OCI-LY3 (cell line): ENCODE results near the gene SKA2.
"Not testable (repeated sequence)": the region's sequence is repeated elsewhere in the genome, so short reads cannot be mapped to it uniquely, and the experiment has no call there.

Experiments used
- H2AFZ ChIP-seq: fragments of 200-600, 300-600 bp; shearing (Covaris generic); 2 replicates; pipeline ENCODE4 v1.6.0; 2014; ENCODE audit warnings: antibody characterized with exemption, low read depth, low read length
- H3K27ac ChIP-seq: fragments of 200-600, 300-600 bp; sonication (generic); 2 replicates; pipeline ENCODE4 v1.5.1; 2014; ENCODE audit warnings: mild to moderate bottlenecking, low read length, moderate library complexity, mixed read lengths
- H3K27me3 ChIP-seq: fragments of 200-600, 300-600 bp; sonication (generic); 2 replicates; pipeline ENCODE4 v1.6.1; 2014; ENCODE audit warnings: low read depth, low read length, mixed read lengths
- H3K36me3 ChIP-seq: fragments of 200-600, 300-600 bp; sonication (generic); replicated peaks from 2 replicates; pipeline ENCODE3; 2014; ENCODE audit warnings: low read depth, low read length, mixed read lengths
- H3K4me1 ChIP-seq: fragments of 300-600, 200-600 bp; sonication (generic); 2 replicates; pipeline ENCODE4 v1.6.1; 2014; ENCODE audit warnings: low read length, mixed read lengths
- H3K4me2 ChIP-seq: fragments of 200-600, 300-600 bp; sonication (generic); 2 replicates; pipeline ENCODE4 v1.6.1; 2014; ENCODE audit warnings: low read length, mixed read lengths
- H3K4me3 ChIP-seq: fragments of 300-600, 200-600 bp; sonication (generic); 2 replicates; pipeline ENCODE4 v1.5.1; 2014; ENCODE audit warnings: antibody characterized with exemption, mild to moderate bottlenecking, low read length, moderate library complexity
- H3K79me2 ChIP-seq: fragments of 300-600, 200-600 bp; shearing (Covaris generic); 2 replicates; pipeline ENCODE4 v1.6.1; 2014; ENCODE audit warnings: mild to moderate bottlenecking, low read length, mixed read lengths
- H3K9ac ChIP-seq: fragments of 300-600, 200-600 bp; shearing (Covaris generic); 2 replicates; pipeline ENCODE4 v1.6.0; 2014; ENCODE audit warnings: mild to moderate bottlenecking, low read length, moderate library complexity
- H3K9me3 ChIP-seq: fragments of 200-600, 300-600 bp; shearing (Covaris generic); 2 replicates; pipeline ENCODE4 v1.6.1; 2014; ENCODE audit warnings: low read length, mixed read lengths; ENCODE audit not compliant: insufficient read depth
- H4K20me1 ChIP-seq: fragments of 200-600, 300-600 bp; sonication (generic); 2 replicates; pipeline ENCODE4 v1.6.1; 2016; ENCODE audit warnings: low read length, mixed read lengths; ENCODE audit not compliant: insufficient read depth
- EZH2phosphoT487 ChIP-seq: fragments of 200-600 bp; shearing (Covaris generic); IDR thresholded peaks from 2 replicates; pipeline ENCODE4 v1.6.1; 2018; ENCODE audit warnings: antibody characterized with exemption, mixed run types, low read depth
- TF ChIP-seq, protein P1 (sequence below): fragments of 200-600, 300-600 bp; sonication (generic); IDR thresholded peaks from 2 replicates; pipeline ENCODE4 v1.5.1; 2014; ENCODE audit warnings: antibody characterized with exemption, low read length, low read depth

The SKA2 gene

DNA sequence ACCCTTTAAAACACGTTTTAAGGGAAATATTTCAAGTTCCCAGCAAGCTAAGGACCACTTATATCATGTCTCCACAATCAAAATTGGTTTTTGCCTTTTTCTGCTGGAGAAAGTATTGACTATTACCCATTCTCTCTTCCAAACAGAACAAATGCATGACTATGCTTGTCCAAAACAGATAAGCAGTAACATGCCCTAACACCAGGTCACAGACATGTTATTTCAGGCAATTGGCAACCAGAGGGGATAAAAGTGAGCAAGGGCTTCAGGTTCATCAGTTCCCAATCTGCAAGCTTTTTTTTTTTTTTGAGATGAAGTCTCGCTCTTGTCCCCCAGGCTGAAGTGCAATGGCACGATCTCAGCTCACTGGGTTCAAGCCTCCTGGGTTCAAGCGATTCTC is 15.0 kb downstream of the SKA2 start:
- Histone ChIP-seq H3K4me1 (no peaks in the 10 kb centered on the region), H3K9me3 (no peaks in the 10 kb centered on the region), H2AFZ (no peak overlapping the region), H3K27ac (no peak overlapping the region), H4K20me1 (no peaks in the 10 kb centered on the region), H3K4me3 (no peak overlapping the region), H3K79me2 (peaks cover 32% of the 10 kb centered on the region), H3K4me2 (no peak overlapping the region), H3K36me3 (no peaks in the 10 kb centered on the region), H3K9ac (no peak overlapping the region), H3K27me3 (no peaks in the 10 kb centered on the region)
- TF ChIP-seq, protein P1, sequence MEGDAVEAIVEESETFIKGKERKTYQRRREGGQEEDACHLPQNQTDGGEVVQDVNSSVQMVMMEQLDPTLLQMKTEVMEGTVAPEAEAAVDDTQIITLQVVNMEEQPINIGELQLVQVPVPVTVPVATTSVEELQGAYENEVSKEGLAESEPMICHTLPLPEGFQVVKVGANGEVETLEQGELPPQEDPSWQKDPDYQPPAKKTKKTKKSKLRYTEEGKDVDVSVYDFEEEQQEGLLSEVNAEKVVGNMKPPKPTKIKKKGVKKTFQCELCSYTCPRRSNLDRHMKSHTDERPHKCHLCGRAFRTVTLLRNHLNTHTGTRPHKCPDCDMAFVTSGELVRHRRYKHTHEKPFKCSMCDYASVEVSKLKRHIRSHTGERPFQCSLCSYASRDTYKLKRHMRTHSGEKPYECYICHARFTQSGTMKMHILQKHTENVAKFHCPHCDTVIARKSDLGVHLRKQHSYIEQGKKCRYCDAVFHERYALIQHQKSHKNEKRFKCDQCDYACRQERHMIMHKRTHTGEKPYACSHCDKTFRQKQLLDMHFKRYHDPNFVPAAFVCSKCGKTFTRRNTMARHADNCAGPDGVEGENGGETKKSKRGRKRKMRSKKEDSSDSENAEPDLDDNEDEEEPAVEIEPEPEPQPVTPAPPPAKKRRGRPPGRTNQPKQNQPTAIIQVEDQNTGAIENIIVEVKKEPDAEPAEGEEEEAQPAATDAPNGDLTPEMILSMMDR, result no peak
- no peak for TF ChIP-seq EZH2phosphoT487

DNA sequence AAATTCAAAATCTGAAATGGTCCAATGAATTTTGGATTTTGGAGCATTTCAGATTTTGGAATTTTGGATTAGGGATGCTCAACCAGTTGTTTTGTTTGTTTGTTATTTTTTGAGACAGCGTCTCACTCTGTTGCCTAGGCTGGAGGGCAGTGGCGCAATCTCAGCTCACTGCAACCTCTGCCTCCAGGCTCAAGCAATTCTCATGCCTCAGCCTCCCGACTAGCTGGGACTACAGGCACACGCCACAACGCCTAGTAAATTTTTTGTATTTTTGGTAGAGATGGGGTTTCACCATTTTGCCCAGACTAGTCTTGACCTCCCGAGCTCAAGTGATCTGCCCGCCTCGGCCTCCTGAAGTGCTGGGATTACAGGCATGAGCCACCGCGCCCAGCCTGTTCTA is 16.6 kb downstream of the SKA2 start:
- H3K4me3 ChIP-seq, H3K27ac ChIP-seq, H3K9me3 ChIP-seq, H4K20me1 ChIP-seq, H3K4me1 ChIP-seq, H3K9ac ChIP-seq, H3K36me3 ChIP-seq, H2AFZ ChIP-seq, H3K27me3 ChIP-seq, H3K4me2 ChIP-seq: not testable (repeated sequence)
- peaks cover 22% of the 10 kb centered on the region for H3K79me2 ChIP-seq

DNA sequence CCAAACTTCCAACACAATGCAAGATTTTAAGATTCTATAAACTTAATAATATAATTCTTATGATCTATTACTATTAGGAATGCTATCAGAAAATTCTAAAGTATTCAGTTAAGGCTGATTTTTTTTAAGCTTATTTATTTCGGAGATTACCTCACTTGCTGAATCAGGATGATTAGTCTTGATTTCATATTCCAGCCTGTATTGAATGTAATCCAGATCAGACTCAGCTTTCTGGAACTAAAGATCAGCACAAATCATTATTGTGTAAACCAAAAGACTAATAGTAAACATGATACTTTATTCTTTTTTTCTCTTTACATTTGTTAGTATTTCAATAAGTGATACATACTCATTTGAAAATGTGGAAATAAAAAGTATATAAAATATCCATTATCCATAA is 23.9 kb downstream of the SKA2 start:
- Histone ChIP-seq H2AFZ (no peak overlapping the region), H3K36me3 (peaks cover 8% of the 10 kb centered on the region)

DNA sequence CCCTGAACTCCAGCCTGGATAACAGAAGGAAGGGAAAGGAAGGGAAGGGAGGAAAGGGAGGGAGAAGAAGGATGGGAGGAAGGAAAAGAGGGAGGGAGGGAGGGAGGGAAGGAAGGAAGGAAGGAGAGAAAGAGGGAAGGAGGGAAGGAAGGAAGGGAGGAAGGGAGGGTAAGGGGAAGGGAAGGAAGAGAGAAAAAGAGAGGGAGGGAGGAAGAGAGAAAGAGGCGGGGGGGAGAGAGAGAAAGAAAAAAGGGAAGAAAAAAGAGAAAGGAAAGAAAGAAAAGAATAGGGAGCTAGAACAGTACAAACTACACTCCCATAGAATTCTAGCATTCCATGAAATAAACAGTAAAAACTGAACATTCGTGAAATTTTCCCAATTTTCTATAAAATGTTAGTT is 25.2 kb downstream of the SKA2 start:
- Histone ChIP-seq H3K4me3 (no peak overlapping the region), H3K4me1 (peaks cover 6% of the 10 kb centered on the region; the same call in 1 of the 2 replicates), H3K36me3 (peaks cover 8% of the 10 kb centered on the region)

More for the DNA sequence above, 23.9 kb downstream of the SKA2 start:
- no peak overlapping the region for H3K4me2 ChIP-seq
- H3K79me2 ChIP-seq, result peaks cover 13% of the 10 kb centered on the region
- TF ChIP-seq EZH2phosphoT487, result no peak
- TF ChIP-seq, protein P1, result no peak
- H3K27ac ChIP-seq, result no peak overlapping the region
- 0 out of 2 replicates have a peak, but pooled peaks cover 4% of the 10 kb centered on the region for H4K20me1 ChIP-seq
- H3K27me3 ChIP-seq, result no peaks in the 10 kb centered on the region
- peaks cover 6% of the 10 kb centered on the region; the same call in 1 of the 2 replicates for H3K4me1 ChIP-seq
- no peak overlapping the region for H3K4me3 ChIP-seq
- no peaks in the 10 kb centered on the region for H3K9me3 ChIP-seq
- no peak overlapping the region for H3K9ac ChIP-seq

More for the DNA sequence above, 25.2 kb downstream of the SKA2 start:
- Histone ChIP-seq H3K9ac (no peak overlapping the region), H3K27ac (no peak overlapping the region), H2AFZ (no peak overlapping the region), H3K79me2 (peaks cover 7% of the 10 kb centered on the region; the same call in 1 of the 2 replicates), H4K20me1 (0 out of 2 replicates have a peak, but pooled peaks cover 4% of the 10 kb centered on the region), H3K4me2 (no peak overlapping the region), H3K9me3 (no peaks in the 10 kb centered on the region), H3K27me3 (no peaks in the 10 kb centered on the region)
- TF ChIP-seq EZH2phosphoT487, result no peak
- TF ChIP-seq, protein P1, result no peak
